Liver (tissue), 9 donors: ENCODE results near the gene ADRA2A. TPM values are rescaled to one million over a fixed set of nuclear protein-coding genes. Genes with fewer than 3 reads are reported as not detected.

Source experiments
- DNase-seq: peaks from one replicate; pipeline ENCODE4 v3.0.0-alpha.2; 2017; ENCODE audit warnings: low spot score
- H3K27ac ChIP-seq, 2 donors: one replicate each; pipeline ENCODE4 v1.7.0; 2013; ENCODE audit warnings: inconsistent platforms in 2 of 2, low read length in 2 of 2, control low read depth in 1 of 2, low read depth in 1 of 2, mild to moderate bottlenecking in 1 of 2
- H3K27me3 ChIP-seq, 4 donors: one replicate each; pipeline versions ENCODE4 v1.6.1 to v1.7.0; 2013; ENCODE audit warnings: low read length in 3 of 4, inconsistent platforms in 1 of 4, mild to moderate bottlenecking in 1 of 4, moderate library complexity in 1 of 4; ENCODE audit not compliant: control insufficient read depth in 4 of 4, insufficient read depth in 4 of 4
- H3K36me3 ChIP-seq, 4 donors: one replicate each; pipeline versions ENCODE4 v1.6.1 to v1.7.0; 2013; ENCODE audit warnings: low read length in 3 of 4, mild to moderate bottlenecking in 3 of 4, low read depth in 1 of 4, moderate library complexity in 1 of 4; ENCODE audit not compliant: control insufficient read depth in 4 of 4, insufficient read depth in 3 of 4
- H3K4me1 ChIP-seq, 4 donors: one replicate each; pipeline versions ENCODE4 v1.6.1 to v1.7.0; 2013; ENCODE audit warnings: low read length in 3 of 4, mild to moderate bottlenecking in 3 of 4, moderate library complexity in 1 of 4; ENCODE audit not compliant: control insufficient read depth in 4 of 4, insufficient read depth in 4 of 4
- H3K4me3 ChIP-seq, 3 donors: one replicate each; pipeline versions ENCODE4 v1.6.1 to v1.7.0; 2013; ENCODE audit warnings: low read length in 3 of 3, control low read depth in 1 of 3, low read depth in 1 of 3, mild to moderate bottlenecking in 1 of 3
- H3K9ac ChIP-seq, 2 donors: one replicate each; pipeline ENCODE4 v1.7.0; 2013; ENCODE audit warnings: low read length in 2 of 2, mild to moderate bottlenecking in 2 of 2, moderate library complexity in 2 of 2, control low read depth in 1 of 2, low read depth in 1 of 2
- H3K9me3 ChIP-seq, 4 donors: one replicate each; pipeline versions ENCODE4 v1.6.1 to v1.7.0; 2013; ENCODE audit warnings: low read length in 3 of 4; ENCODE audit not compliant: control insufficient read depth in 4 of 4
- FOXA1 ChIP-seq: IDR thresholded peaks from 2 replicates; pipeline ENCODE4 v1.6.1; 2016; ENCODE audit warnings: antibody characterized with exemption
- FOXA2 ChIP-seq: IDR thresholded peaks from 2 replicates; pipeline ENCODE4 v1.6.1; 2016; ENCODE audit warnings: antibody characterized with exemption
- GABPA ChIP-seq, 2 donors: IDR thresholded peaks in 1 of 2; conservative IDR thresholded peaks in 1 of 2; 2 replicates each; pipeline ENCODE4 v1.6.1; 2016; ENCODE audit warnings: antibody characterized with exemption in 2 of 2, mild to moderate bottlenecking in 1 of 2, moderate library complexity in 1 of 2
- JUND ChIP-seq, 2 donors: IDR thresholded peaks; 2 replicates each; pipeline ENCODE4 v1.6.1; 2016; ENCODE audit warnings: antibody characterized with exemption in 2 of 2
- RAD21 ChIP-seq, 2 donors: IDR thresholded peaks; 2 replicates each; pipeline ENCODE4 v1.6.1; 2016; ENCODE audit warnings: antibody characterized with exemption in 2 of 2, mild to moderate bottlenecking in 2 of 2
- RXRA ChIP-seq, 2 donors: IDR thresholded peaks; 2 replicates each; pipeline ENCODE4 v1.6.1; 2017 to 2018; ENCODE audit warnings: antibody characterized with exemption in 2 of 2, mild to moderate bottlenecking in 1 of 2
- SP1 ChIP-seq: IDR thresholded peaks from 2 replicates; pipeline ENCODE4 v1.6.1; 2018; ENCODE audit warnings: antibody characterized with exemption, mild to moderate bottlenecking
- YY1 ChIP-seq: IDR thresholded peaks from 2 replicates; pipeline ENCODE4 v1.6.1; 2016; ENCODE audit warnings: antibody characterized with exemption, mild to moderate bottlenecking
- WGBS: extraction: QIAGEN DNeasy Blood & Tissue Kit; methylation state at CpG from one replicate; pipeline ENCODE4 v1.1.7; 2013; 5-methylcytosine and 5-hydroxymethylcytosine counted together
- polyA plus RNA-seq, 2 donors: library from polyadenylated mRNA; stranded (reverse) in 1 of 2; unstranded in 1 of 2; fragments of 200-250 nt in 1 of 2; fragments of >200 nt in 1 of 2; fragmentation: Nextera tagmentation in 1 of 2; extraction: Ambion mirVana in 1 of 2; gene quantifications; one replicate each; pipeline versions ENCODE4 v1.2.1 to v1.2.3, GENCODE V29; 2013 to 2015
- total RNA-seq, 2 donors: library from RNA; depleted of rRNA; stranded (reverse); fragments of >200 nt; gene quantifications; one replicate each; pipeline ENCODE4 v1.2.3, GENCODE V29; 2014
- TF ChIP-seq, protein P1 (sequence below): fragments of 150-350 bp; IDR thresholded peaks from 2 replicates; pipeline ENCODE4 v1.5.1; 2017; ENCODE audit warnings: improper control_type of control experiment, low read depth, low read length; ENCODE audit not compliant: missing input control
- TF ChIP-seq, protein P2 (sequence below): IDR thresholded peaks from 2 replicates; pipeline ENCODE4 v1.6.1; 2016; ENCODE audit warnings: antibody characterized with exemption, mild to moderate bottlenecking
- TF ChIP-seq, protein P3 (sequence below): IDR thresholded peaks from 2 replicates; pipeline ENCODE4 v1.6.1; 2016; ENCODE audit warnings: antibody characterized with exemption
- TF ChIP-seq, protein P4 (sequence below): IDR thresholded peaks from 2 replicates; pipeline ENCODE4 v1.6.1; 2016; ENCODE audit warnings: antibody characterized with exemption
- donor health status: healthy.
- donor health status: healthy.
- donor health status: healthy.
- donor health status: healthy.
- donor health status: healthy.

Gene ADRA2A
- total and polyA plus RNA-seq, 4 donors = 0.15 to 0.50 (median 0.33) TPM

DNA sequence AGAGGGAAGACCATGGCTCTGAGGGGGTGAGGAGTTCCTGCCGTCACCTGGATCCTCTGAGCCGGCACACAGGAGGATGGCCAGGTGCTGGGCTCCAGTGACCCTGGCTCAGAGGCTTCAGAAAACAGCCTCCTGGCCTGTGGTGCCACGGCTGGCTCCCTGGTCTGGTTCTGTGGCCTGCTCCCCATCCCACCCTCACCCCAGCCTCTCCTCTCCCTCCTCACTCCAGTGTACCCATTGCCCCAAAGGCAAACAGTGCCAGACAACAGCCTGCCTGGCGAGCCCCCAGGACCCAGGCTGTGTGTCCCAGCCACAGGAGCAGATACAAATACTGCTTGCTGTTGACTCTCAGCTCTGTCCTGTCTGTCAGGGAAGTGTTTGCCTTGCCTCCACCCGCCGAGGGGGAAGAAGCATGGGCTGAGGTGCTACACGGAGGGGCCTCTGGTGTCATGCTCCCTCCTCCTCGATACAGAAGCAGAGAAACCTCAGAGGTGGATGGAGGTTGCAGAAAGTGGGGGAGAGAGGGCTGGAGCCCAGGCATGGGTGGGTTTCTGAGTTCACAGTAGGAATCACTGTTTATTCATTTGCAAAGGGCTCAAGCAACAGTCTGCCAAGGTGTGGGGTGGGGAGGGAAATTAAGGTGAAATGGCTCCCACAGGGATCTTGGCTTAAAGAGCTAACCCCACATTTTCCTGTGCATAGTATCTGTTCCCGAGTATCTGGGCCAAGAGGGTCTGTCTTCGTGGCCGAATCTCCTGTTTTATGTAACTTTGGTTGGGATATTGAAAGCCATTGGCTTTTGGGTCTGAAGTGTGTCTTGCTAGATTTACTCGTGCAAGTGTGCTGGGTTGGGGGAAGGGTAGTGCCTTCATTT, 5.5 kb downstream of the ADRA2A start:
- Histone ChIP-seq H3K36me3 (no peaks in the 10 kb centered on the region), H3K27me3 (peaks cover 0 to 3% (median 0%) of the 10 kb centered on the region in 4 donors), H3K4me1 (peaks cover 0 to 11% (median 7%) of the 10 kb centered on the region in 4 donors), H3K9ac (no peak overlapping the region), H3K27ac (no peak overlapping the region), H3K4me3 (no peak overlapping the region), H3K9me3 (no peaks in the 10 kb centered on the region)
- WGBS = 62% methylated on average over 12 of the region's 12 CpGs
- TF ChIP-seq GABPA (IDR thresholded peaks at IDR 0.05 in 1 of 2, conservative IDR thresholded peaks at IDR 0.05 in 1 of 2) = no peak
- no peak for TF ChIP-seq RXRA (IDR thresholded peaks at IDR 0.05)
- TF ChIP-seq, protein P1, sequence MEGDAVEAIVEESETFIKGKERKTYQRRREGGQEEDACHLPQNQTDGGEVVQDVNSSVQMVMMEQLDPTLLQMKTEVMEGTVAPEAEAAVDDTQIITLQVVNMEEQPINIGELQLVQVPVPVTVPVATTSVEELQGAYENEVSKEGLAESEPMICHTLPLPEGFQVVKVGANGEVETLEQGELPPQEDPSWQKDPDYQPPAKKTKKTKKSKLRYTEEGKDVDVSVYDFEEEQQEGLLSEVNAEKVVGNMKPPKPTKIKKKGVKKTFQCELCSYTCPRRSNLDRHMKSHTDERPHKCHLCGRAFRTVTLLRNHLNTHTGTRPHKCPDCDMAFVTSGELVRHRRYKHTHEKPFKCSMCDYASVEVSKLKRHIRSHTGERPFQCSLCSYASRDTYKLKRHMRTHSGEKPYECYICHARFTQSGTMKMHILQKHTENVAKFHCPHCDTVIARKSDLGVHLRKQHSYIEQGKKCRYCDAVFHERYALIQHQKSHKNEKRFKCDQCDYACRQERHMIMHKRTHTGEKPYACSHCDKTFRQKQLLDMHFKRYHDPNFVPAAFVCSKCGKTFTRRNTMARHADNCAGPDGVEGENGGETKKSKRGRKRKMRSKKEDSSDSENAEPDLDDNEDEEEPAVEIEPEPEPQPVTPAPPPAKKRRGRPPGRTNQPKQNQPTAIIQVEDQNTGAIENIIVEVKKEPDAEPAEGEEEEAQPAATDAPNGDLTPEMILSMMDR = no peak
- no peak for TF ChIP-seq SP1
- TF ChIP-seq, protein P2, sequence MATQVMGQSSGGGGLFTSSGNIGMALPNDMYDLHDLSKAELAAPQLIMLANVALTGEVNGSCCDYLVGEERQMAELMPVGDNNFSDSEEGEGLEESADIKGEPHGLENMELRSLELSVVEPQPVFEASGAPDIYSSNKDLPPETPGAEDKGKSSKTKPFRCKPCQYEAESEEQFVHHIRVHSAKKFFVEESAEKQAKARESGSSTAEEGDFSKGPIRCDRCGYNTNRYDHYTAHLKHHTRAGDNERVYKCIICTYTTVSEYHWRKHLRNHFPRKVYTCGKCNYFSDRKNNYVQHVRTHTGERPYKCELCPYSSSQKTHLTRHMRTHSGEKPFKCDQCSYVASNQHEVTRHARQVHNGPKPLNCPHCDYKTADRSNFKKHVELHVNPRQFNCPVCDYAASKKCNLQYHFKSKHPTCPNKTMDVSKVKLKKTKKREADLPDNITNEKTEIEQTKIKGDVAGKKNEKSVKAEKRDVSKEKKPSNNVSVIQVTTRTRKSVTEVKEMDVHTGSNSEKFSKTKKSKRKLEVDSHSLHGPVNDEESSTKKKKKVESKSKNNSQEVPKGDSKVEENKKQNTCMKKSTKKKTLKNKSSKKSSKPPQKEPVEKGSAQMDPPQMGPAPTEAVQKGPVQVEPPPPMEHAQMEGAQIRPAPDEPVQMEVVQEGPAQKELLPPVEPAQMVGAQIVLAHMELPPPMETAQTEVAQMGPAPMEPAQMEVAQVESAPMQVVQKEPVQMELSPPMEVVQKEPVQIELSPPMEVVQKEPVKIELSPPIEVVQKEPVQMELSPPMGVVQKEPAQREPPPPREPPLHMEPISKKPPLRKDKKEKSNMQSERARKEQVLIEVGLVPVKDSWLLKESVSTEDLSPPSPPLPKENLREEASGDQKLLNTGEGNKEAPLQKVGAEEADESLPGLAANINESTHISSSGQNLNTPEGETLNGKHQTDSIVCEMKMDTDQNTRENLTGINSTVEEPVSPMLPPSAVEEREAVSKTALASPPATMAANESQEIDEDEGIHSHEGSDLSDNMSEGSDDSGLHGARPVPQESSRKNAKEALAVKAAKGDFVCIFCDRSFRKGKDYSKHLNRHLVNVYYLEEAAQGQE = no peak
- no peak for TF ChIP-seq FOXA1
- TF ChIP-seq FOXA2 = no peak
- TF ChIP-seq YY1 = no peak
- TF ChIP-seq RAD21 (IDR thresholded peaks at IDR 0.05) = no peak
- peak; percentile 28 for DNase-seq

DNA sequence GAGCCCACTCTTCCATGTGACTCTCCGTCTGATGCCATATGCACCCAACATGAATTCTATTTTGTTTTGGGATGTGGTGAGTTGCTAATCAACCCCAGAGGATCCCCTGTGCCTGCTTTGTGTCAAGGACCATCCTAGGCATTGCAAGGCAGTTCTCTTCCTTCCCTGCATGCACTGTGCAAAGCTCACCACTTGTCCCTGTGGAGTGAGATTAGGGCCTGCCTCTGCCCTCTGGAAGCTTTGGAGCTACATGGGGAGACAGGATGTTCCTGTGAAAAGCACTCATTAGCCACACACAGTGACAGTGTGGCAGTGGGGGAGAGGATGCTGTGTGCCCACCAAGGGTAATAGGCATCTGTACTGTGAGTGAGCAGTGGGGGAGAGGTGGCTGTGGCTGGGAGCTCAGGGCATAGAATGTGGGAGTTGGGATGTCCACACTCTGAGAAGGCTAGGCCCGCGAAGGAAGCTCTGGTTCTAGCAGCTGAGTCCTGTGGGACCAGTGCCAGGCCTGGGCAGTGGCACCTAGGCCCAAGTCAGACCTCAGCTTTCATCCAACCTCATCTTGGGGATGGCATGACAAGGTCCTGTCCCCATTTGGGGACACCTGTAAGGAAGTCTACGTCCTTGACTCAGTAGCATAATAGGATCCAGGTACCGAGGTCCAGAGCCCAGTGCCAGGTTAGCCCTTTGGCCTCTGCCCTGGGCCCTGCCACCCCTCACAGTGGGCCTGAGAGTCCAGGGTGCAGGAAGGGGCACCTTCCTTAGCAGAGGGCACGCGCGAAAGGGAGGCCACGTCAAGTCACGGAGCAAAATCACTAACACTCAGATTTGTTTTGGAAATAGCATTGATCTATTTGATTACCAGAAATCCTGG, 6.6 kb downstream of the ADRA2A start:
- Histone ChIP-seq H3K27ac (no peak overlapping the region), H3K36me3 (no peaks in the 10 kb centered on the region), H3K4me3 (no peak overlapping the region), H3K9me3 (no peaks in the 10 kb centered on the region), H3K9ac (no peak overlapping the region), H3K4me1 (no peaks in the 10 kb centered on the region), H3K27me3 (no peaks in the 10 kb centered on the region)
- TF ChIP-seq, protein P3, sequence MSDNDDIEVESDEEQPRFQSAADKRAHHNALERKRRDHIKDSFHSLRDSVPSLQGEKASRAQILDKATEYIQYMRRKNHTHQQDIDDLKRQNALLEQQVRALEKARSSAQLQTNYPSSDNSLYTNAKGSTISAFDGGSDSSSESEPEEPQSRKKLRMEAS = no peak
- TF ChIP-seq, protein P4, sequence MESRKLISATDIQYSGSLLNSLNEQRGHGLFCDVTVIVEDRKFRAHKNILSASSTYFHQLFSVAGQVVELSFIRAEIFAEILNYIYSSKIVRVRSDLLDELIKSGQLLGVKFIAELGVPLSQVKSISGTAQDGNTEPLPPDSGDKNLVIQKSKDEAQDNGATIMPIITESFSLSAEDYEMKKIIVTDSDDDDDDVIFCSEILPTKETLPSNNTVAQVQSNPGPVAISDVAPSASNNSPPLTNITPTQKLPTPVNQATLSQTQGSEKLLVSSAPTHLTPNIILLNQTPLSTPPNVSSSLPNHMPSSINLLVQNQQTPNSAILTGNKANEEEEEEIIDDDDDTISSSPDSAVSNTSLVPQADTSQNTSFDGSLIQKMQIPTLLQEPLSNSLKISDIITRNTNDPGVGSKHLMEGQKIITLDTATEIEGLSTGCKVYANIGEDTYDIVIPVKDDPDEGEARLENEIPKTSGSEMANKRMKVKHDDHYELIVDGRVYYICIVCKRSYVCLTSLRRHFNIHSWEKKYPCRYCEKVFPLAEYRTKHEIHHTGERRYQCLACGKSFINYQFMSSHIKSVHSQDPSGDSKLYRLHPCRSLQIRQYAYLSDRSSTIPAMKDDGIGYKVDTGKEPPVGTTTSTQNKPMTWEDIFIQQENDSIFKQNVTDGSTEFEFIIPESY = no peak
- TF ChIP-seq RAD21 (IDR thresholded peaks at IDR 0.05) (no peak), JUND (IDR thresholded peaks at IDR 0.05) (no peak)
- DNase-seq = no peak
- WGBS = 97% methylated on average over 10 of the region's 10 CpGs
